HG02981 (cell line): ENCODE results near the gene JMJD1C.
"Not testable (repeated sequence)": the region's sequence is repeated elsewhere in the genome, so short reads cannot be mapped to it uniquely, and the experiment has no call there.

Experiments
- ATAC-seq: cut with Tn5 transposase; IDR thresholded peaks from one replicate; pipeline ENCODE4 v1.9.1; 2021; ENCODE audit warnings: mild to moderate bottlenecking, moderate library complexity; ENCODE audit not compliant: unreplicated experiment

The JMJD1C gene

DNA sequence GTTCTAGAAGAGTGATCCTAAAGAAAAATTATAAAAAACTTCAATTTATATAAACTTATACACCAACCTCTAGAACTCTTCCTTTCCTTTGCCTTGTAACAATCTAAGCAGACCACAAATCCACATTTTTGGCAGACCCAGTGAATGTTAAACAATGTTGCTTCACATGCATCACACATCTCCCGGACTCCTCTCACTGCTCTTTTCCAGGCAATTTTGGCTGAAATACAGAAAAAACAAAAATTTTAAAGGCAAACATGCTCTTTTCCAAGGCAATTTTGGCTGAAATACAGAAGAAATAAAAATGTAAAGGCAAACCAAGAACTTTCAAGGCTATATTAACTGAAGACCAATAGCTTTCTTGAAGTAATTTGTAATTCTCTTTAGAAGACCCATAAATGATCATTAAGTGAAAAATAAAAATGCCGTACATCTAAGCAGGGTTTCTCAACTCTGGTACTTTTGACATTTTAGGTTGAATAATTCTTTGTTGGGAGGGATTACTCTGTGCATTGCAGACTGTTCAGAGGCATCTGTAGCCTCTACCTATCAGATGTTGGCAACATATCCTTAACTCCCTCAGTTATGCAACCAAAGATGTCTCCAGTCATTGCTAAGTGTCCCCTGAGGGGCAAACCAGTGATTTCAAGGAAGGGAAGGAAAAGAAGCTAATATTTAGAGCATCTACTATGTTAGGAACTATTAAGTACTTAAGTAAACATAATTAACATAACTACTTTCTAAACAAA lies 268.3 kb downstream of the JMJD1C start:
- ATAC-seq = no peak

DNA sequence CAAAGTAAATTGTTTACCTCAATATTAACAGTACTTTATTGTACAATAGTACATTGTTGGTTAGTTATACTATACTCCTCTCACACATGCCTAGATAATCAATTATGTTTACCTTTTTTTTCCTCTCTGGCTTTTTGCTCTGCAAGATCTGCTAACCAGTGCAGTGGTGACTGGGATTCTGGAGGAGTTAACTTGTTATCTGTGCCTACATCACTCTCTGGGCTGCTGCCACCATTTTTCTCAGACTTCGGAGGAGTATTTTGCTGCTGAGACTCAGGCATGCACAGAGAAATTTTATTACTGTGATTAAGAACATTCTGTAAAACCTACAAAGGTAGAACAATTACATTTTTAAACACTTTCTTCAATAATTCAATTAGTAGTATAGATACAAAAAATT lies 273.0 kb downstream of the JMJD1C start:
- no peak for ATAC-seq

DNA sequence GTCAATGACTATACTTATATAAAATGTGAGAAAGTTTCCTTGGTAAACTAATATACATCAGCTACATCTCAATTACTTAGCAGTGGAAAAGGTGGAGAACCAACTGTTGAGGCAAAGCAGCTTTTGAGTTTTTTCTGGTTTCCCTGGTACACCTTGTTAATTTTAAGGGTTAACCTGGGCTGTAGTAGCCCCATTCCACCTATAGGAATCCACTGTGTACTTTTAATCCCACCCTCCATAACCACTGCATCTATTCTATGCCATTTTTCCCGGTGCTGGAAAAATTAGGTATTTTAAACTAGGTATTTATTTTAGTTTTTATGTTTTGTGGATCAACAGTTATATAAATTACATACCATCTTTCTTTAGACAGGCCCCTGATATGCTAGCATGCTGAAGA lies 290.2 kb downstream of the JMJD1C start:
- ATAC-seq = no peak

DNA sequence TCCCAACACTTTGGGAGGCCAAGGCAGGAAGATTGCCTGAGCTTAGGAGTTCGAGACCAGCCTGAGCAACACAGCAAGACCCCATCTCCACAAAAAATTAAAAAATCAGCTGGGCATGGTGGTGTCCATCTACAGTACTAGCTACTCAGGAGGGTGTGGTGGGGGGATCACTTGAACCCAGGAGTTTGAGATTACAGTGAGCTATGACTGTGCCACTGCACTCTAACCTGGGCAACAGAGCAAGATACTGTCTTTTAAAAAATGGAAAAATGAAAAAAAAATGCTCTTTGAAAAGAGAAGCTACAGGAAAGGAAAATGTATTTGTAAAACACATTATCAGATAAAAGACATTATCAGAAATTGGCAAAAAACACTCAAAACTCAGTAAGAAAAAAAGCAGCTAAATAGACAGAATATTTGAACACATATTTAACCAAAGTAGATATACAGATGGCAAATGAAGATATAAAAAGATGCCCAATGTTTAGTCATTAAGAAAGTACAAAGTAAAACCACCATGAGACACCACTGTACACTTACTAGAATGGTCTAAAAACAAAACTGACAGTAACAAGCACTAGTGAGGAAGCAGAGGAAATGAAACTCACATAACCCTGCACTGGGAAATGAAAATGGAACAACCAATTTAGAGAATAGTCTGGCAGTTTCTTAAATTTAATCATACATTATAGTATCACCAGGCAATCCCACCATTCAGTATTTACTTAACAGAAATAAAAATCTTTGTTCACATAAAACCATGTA lies 292.1 kb downstream of the JMJD1C start:
- ATAC-seq = peak; percentile 100

DNA sequence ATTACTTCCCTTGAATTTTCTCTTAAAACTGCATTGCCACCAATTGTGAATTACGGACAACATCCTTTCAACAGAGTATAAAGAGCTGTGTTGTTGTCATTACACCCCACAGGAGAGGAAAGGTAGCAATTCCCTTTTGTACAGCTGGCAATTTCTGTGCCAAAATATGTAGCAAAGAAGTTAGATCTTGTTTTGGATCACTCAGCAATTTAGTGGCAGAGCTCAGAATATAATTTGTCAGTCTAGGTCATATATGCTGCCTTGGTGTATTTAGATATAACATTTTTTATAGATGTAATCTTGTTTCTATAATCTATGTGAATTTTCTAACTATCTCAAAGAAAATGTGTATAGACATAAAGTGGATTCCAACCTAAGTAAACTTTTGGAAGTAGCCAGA lies 293.9 kb downstream of the JMJD1C start:
- no peak for ATAC-seq

DNA sequence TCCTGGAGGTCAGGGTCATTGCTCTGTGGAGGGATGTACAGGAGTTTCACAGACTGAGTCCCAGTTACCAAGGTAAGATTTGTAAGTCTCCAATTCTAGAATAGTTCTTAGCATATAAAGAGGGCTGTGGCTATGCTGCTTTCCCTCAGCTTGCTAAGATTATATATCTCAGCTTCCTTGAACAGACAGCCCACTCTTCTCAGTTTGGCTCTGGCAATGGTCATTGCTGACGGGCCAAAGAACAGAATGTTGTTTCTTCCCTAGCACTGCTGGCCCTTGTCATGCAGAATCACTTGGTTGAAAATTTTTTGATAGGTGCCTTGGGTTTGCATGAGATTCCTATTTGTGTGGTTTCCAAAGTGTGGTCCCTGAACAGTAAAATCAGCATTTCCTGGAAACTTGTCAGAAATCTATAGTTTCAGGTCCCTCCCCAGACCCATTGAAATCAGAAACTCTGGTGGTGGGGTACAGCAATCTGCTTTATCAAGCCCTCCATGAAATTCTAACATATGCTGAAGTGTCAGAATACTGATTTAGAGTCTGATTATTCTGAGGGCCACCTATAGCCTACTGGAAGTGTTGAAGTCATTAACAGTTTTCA lies 294.4 kb downstream of the JMJD1C start:
- ATAC-seq = no peak

DNA sequence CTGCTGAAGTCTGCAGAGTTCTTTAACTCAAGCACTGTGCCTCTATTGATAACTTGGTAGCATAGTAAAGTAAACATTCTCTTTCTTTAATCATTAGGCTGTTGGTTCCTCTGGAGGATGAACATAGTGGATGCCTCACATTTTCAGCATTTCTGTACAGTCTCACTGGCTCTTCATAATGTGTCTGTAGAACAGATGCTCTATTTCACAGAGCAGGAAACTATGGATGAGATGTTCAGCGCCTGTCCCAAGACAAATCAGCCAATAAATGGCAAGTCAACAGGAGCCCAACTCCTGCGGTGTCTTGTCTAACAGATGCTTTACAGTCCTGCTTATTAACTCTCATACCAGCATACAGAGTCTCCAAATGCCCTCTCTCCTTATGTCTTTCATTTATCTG lies 296.2 kb downstream of the JMJD1C start:
- no peak for ATAC-seq

DNA sequence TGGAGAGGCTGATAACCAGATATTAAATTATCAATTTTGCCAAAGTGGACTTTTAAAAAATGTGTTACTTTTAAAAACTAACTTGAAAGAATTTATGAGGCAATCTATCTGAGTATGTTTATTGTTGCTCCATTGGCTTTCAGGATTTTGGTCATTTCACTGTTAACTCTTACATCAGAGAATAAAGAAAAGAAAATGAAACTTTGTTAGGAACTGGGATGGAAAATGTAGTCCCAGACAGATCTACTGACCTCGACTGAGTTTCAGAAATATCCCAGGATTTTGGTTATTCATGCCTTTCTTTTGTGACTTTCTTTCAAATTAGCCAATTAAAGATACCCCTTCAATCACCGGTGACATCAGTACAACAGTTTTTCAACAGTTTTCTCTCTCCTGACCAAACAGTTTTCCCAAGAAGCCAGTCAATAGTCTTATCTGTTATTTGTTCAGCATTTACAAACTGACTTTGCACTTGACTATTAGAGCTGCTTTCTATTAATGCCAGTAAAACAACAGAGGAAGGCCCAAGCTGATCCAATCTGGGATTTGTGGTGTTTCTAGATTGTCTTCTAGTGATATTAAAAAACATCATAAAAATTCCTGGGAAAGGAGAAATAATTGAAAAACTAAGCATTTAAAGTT lies 296.8 kb downstream of the JMJD1C start:
- no peak for ATAC-seq

DNA sequence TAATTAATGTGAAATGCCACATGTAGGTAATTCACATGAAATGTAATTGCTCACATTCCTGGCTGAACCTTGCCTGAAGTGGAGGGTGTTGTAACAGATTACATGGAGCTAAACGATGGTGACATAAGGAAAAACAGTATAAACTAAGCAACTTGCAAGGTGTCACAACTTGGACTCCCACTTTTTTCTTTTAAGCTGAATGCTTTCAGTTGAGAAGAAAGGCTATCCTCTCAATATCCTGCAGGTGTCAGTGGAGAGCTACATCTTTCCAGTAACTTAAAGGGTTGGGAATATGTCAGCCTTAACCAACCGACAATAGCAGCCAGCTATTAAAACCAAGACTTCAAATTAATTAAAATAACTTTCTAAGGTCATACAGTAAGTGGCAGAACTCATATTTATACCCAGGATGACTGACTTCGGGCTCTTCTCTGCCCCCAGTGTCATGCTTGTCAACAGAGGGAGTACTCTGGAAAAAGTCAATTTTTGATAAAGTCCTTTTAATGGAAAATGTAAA lies 299.0 kb downstream of the JMJD1C start:
- peak; percentile 56 for ATAC-seq

DNA sequence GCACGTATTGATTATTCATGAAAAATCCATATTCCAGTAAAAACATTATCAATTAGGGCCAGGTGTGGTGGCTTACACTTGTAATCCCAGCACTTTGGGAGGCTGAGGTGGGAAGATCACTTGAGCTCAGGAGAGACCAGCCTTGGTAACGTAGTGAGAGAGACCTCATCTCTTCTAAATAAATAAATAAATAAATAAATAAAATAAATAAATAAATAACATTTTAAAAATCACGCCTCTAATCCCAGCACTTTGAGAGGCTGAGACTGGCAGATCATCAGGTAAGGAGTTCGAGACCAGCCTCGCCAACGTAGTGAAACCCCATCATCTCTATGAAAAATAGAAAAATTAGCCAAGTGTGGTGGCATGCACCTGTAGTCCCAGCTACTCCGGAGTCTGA lies 300.5 kb downstream of the JMJD1C start:
- ATAC-seq = no peak

DNA sequence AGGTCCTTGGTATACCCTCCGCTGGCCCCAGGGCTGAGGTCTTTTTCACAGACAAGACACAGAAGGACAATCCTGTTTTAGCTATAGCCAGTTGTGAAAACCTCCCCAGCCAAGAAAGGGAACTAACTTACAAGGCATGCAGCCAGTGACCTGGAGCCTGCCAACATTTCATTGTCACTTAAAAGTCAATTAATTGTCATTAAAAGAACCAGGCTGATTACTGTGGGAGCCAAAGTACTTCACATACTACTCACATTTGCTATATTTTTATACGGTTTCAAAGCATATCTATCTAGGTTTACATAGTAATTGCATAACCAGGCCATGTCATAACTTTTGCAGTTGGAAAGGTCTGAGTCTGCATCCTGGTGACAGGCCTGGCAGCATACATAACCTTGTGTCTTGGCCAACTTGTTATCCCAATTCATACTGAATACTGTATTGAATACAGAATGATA lies 301.6 kb downstream of the JMJD1C start:
- ATAC-seq = no peak

DNA sequence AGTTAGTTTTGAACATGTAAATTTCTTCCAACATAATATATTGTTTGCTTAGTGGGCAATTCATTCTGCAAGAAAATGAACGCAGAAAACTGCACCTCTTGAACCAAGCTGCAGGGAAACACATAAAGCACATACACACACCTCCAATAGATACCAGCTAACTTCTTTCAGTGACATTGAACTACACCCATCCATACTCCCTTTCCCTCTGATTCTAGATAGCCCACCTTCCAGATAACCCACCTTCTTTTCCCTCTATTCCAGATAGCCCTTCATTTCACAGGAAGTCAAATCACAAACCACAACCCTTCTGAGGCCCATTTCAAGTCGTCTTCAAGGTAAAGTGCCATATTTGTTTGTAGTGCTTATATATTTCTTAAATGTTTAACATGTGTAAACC lies 304.2 kb downstream of the JMJD1C start:
- no peak for ATAC-seq

DNA sequence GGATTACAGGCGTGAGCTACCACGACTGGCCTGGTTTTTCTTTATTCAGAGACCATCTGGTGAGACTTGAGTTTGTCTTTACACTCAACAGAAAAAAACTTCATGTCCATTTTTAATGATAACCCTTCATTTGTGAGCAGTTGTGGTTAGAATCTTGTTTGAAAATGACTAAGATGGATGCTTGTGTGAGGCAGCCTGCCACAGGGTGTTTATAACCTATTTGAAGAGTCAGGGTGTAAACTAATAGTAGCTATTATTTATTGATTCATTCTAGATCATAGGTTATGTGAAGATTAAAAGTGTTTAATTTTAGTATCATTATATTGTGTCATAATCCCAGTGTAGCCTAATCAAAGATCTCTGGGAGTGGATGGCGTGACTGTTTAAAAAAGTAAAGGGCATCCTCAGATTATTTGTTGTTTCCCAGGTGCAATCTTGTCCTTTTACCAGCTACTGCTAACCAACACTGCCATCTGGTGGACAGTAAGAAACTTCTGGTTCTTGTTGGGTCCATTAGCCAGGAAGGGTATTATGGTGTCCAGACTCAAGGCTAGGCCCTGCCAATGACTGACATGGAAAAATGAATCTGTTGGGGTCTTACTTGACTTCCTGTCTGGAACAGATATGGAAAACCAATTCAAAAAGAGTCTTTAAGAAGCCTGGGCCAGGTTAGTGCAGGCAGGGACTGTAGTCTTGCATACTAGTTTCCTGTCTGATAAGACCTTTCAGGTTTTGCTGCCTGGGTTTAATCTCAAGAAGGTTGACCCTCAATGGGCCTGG lies 307.7 kb downstream of the JMJD1C start:
- ATAC-seq = peak; percentile 74

DNA sequence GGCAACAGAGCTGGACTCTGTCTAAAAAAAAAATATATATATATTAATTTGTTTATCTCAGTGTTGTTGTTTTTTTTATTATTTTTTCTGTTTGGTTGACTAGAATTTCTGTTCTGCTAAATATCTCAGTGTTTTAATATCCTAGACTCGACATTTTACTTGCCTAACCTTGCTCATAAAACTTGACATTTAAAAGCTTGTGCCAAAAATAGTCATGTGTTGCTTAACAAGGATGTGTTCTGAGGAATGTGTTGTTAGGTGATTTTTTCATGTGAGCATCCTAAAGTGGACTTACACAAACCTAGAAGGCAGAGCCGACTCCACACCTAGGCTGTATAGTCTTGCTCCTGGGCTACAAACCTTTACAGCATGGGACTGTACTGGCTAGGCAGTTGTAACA lies 309.5 kb downstream of the JMJD1C start:
- no peak for ATAC-seq

DNA sequence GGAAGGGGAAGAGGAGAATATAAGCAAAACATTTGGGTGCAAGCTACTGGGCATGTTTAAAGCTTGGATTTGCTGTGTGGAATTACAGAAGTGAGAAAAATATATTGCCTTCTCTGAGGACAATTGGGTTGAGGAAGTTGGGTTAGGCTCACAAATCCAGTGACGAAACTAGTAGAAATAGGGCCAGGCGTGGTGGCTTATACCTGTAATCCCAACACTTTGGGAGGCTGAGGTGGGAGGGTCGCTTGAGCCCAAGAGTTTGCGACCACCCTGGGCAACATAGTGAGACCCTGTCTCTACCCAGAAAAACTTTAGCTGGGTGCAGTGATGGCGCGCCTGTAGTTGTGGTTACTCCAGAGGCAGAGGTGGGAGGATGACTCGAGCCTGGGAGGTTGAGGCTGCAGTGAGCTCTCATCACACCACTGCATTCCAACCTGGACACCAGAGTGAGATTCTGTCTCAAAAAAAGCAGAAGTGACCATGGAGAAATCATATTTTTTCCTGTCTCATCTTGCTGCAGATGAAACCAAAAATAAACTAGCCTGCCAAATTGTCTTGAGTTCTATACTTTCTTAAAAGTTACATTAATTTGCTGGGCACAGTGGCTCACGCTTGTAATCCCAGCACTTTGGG lies 310.3 kb downstream of the JMJD1C start:
- no peak for ATAC-seq

DNA sequence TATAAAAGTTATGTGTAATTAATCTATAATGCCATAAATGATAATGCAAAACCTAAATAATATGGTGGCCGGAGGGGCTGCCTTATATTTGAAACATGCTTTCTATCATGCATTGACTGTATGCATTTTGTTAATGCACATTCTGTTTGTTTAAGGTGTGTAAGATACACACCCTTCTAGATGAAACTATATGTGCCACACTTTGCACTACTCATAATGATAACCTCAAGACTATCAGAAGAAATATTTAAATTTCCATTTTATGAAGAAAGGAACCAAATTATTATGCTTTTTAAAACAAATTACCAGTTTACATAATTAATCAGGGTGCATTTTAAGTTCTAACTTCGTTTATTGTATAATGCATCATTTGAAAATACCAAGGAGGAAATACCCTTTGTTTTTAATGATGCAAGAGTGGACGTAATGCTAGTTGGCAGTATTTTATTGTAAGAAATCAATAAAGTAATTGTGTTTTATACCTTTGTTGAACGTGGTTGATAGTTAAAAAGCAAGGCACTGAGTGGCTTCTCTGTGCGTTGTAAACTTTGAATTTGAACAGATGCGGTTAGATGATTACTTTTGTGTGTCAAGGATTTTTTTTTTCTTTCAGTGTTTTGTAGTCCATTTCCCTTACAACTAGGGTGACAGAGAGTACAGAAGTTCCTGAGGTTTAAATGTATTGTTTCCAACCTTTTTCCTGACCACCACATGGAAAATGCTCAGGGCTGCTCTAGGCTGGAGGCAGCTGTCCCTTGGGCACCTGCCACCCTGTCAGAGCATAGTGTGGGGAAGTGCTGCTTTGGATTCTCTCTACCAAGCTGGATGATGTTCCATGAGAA lies 311.0 kb downstream of the JMJD1C start:
- ATAC-seq = no peak

DNA sequence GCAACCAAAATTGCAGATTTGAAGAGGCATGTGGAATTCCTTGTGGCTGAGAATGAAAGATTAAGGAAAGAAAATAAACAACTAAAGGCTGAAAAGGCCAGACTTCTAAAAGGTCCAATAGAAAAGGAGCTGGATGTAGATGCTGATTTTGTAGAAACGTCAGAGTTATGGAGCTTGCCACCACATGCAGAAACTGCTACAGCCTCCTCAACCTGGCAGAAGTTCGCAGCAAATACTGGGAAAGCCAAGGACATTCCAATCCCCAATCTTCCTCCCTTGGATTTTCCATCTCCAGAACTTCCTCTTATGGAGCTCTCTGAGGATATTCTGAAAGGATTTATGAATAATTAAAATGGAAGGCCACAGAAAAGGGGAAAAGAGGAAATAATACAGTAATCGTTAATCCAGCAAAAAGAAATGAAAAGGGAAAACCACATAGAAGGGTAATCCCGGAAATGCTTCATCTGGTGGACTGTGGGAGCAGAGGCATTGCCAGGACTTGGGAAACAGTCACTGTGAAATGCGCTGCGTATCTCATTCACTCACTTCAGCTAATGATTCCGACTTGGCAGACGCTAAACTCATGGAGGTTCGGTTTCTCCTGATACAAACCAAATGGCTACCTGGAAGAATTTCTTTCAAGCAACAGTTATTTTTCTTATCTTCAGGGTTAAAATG lies 311.8 kb downstream of the JMJD1C start:
- ATAC-seq = not testable (repeated sequence)

DNA sequence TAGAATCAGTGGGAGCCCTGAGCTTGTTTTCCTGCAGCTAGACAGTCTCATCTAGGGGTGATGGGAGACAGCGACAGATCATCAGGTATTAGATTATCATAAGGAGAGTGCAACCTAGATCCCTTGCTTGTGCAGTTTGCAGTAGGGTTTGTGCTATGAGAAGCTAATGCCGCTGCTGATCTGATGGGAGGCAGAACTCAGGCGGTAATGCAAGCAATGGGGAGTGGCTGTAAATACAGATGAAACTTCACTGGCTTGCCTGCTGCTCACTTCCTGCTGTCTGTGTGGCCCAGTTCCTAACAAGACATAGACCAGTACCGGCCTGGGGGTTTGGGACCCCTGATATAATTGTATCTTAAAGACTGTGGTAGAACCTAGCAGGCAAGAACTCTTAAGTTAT lies 315.0 kb downstream of the JMJD1C start:
- ATAC-seq = no peak

DNA sequence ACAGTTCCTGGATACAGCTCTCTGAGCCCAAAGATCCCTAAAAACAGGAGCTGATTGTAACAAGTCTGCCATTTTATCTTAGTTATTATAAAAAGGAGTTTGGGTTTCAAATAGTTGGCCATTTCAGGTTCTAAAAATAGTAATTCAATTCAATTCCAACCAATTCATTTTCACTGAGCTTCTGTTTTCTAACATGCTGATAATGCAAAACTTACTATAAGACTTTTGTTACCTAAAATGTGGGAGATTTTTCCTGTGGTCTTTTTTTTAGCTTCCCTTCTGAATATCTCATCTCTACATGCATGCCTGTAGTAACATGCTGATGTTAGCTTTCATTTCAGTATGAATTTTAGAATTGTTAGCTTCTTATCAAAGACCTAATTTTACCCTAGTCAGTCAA lies 319.3 kb downstream of the JMJD1C start:
- no peak for ATAC-seq
